GM15510 (cell line): ENCODE results near the gene SPAG9.

Experiments
- POLR2A ChIP-seq: IDR thresholded peaks from 3 replicates; pipeline ENCODE4 v1.6.1; 2011; ENCODE audit warnings: borderline replicate concordance; ENCODE audit not compliant: insufficient read length; ENCODE audit errors: extremely low read depth

Gene SPAG9

GRCh38 chr17:51103050-51103449 is 17.6 kb downstream of the SPAG9 start:
- TF ChIP-seq POLR2A = no peak

- TF ChIP-seq POLR2A = no peak
Measured at GRCh38 chr17:51097708-51098446, 22.8 kb downstream of the SPAG9 start.

- no peak for TF ChIP-seq POLR2A
Measured at GRCh38 chr17:51091635-51092034, 29.0 kb downstream of the SPAG9 start.

- TF ChIP-seq POLR2A = no peak
Measured at GRCh38 chr17:51088287-51088686, 32.4 kb downstream of the SPAG9 start.

- no peak for TF ChIP-seq POLR2A
Measured at GRCh38 chr17:51087072-51087757, 33.5 kb downstream of the SPAG9 start.

GRCh38 chr17:51085150-51085805 is 35.4 kb downstream of the SPAG9 start:
- no peak for TF ChIP-seq POLR2A

- no peak for TF ChIP-seq POLR2A
Measured at GRCh38 chr17:51083981-51084380, 36.7 kb downstream of the SPAG9 start.

GRCh38 chr17:51079049-51079448 is 41.6 kb downstream of the SPAG9 start:
- no peak for TF ChIP-seq POLR2A

GRCh38 chr17:51078009-51078592 is 42.6 kb downstream of the SPAG9 start:
- TF ChIP-seq POLR2A = no peak

- TF ChIP-seq POLR2A = no peak
Measured at GRCh38 chr17:51076821-51077220, 43.8 kb downstream of the SPAG9 start.

- no peak for TF ChIP-seq POLR2A
Measured at GRCh38 chr17:51071556-51071955, 49.1 kb downstream of the SPAG9 start.

- TF ChIP-seq POLR2A = no peak
Measured at GRCh38 chr17:51065466-51065865, 55.2 kb downstream of the SPAG9 start.

GRCh38 chr17:51064061-51064735 is 56.5 kb downstream of the SPAG9 start:
- TF ChIP-seq POLR2A = no peak

GRCh38 chr17:51060396-51060795 is 60.3 kb downstream of the SPAG9 start:
- TF ChIP-seq POLR2A = no peak

GRCh38 chr17:51059781-51060180 is 60.9 kb downstream of the SPAG9 start:
- TF ChIP-seq POLR2A = no peak
